ENCODE data around the gene DZIP3.
A peak's percentile ranks its signal among the peaks of the same experiment; 100 is the strongest.

Gene DZIP3

DNA sequence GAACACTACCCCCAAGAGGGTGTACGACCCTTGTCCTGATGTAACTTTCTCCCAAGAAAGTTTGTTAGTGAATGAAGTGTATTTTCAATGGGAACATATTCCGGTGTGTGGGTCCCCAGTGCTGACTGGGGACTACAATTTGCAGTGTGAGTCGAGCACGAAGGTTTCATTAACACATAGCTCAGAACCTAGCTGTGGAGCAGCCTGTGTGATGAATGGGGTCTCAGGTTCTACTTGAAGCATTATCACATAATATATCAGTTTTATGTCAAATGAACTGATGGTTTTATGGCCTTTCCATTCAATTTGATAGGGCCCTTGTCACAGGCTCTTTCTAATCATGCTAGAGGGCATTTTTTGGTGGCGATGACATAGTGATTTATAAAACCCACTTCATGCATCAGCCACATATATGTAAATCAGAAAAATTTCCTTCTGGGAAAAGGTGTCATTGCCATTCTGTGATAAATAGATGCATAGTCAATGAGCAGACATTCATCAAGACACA lies 123.5 kb downstream of the DZIP3 start:
- no peak for DNase-seq

DNA sequence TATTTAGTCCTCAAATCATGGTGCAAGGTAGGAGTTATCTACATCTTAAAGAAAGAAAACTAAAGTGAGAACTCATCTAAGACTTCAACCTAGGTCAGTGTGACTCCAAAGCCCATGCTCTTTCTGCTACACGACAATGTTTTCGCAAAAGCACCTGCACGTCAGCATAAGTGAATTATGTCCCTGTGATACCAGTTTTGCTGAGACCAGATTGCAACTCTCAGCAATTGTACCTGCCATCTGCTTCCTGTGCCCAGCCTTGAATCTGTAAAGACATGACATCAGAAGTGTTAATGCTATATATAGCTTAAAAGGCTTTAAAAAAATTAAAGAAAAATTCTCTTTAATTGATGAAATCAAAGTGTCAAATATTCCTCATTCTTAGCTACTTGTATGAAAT lies 124.3 kb downstream of the DZIP3 start:
- no peak for DNase-seq

DNA sequence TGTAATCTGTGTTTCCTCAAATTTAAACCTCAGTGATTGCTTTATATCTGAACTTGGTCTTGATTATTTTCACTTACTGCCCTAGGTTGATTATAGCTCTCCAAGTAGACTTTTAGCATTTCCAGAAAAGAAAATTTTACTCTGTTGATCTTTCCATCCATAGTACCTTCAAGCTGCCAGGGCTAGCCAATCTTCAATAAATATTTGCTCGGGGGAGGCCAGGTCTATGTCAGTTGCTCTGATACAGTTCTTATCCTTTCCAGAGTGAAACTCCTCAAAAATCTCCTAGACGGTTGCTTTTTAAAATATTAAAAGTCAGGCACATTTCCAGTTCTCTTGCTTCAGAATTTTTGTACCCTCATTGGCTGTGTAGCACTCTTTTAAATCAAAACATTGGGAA lies 128.9 kb downstream of the DZIP3 start:
- no peak for DNase-seq

DNA sequence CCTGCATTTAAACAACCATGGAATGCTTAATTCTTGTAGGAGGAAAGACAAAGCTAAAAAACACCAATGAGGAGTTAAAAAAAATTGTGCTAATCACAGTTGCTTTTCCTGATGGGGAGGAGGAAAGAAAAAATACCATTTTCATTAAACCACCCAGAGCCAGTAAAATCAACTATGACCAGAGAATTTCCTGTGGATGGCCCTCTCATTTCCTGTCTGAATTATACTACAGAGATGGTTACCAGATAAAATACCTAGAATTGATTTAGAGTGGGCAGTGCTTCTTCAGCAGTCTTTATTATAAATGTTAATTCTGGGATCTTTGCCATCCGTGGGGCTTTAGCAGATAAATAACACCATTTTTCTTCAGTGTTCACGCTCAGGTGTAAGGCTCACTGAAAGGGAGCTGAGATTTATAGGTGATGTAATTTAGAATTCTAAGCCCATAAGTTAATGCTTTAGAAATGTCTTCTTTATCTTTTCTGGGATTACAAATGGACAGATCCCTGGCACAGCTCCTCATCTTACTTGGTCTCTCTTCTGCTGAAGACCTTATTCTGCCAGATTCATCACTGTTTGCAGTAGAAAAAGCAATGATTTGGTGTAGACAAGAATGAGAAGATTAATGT lies 129.8 kb downstream of the DZIP3 start:
- no peak for DNase-seq

- DNase-seq, result no peak
Measured at GRCh38 chr3:108722724-108723123, 133.2 kb downstream of the DZIP3 start.

DNA sequence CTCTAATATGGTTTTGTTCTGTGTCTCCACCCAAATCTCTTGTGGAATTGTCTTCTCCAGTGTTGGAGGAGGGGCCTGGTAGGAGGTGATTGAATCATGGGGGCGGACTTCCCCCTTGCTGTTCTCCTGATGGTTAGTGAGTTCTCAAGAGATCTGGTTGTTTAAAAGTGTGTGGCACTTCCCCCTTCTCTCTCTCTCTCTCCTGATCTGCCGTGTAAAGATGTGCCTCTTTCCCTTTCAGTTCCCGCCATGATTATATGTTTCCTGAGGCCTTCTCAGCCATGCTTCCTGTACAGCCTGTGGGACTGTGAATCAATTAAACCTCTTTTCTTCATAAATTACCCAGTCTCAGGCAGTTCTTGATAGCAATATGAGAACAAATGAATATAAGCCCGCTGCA lies 134.6 kb downstream of the DZIP3 start:
- DNase-seq, result no peak

GRCh38 chr3:108728105-108728504 lies 138.6 kb downstream of the DZIP3 start:
- no peak for DNase-seq

DNA sequence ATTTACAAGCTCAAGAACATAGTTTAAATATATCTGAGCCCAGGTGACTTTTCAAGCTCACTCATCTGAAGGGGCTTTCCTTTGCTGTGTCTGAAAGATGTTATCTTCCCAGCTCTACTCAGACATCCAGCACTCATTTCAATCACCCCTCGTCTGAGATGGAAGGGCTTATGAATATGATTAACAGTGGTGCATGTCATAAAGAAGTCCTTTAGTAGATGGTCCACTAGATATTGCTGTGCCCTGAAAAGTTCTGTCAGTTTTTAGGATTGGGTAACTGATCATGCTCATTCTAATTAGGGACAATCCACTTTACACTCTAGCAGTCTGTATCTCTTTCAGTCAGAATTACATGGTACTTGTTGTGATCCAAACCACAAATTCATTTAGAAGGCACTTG lies 139.4 kb downstream of the DZIP3 start:
- no peak for DNase-seq

DNA sequence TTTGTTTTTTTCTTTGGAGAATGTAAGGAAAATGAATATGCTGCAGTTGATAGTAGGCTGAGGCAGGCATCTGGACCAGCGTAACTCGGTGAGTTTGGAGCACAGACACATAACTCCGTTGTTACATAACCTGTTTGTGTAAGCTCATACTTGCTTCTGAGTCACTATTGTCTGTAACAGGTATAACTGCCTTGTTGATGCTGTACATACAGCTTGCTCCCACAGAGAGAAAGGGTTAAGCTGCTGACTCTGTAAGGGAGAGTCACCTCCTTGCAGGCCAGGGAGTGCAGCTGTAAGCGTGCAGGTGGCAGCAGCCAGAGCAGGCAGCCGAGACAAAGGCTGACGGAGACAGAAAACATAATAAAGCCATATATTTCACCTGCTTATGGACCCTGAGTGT lies 147.3 kb downstream of the DZIP3 start:
- no peak for DNase-seq

- DNase-seq, result peak in 1 of 2 experiments; percentile 10
Measured at GRCh38 chr3:108742929-108743328, 153.4 kb downstream of the DZIP3 start.

Measured in NCI-H187 (cell line).